Activated T-cell treated with anti-CD3 and anti-CD28 coated beads, Interleukin-2, amount 50 U/mL, for 48 hours (primary cell): ENCODE results near the gene NIP7.
"Not testable (repeated sequence)": the region's sequence is repeated elsewhere in the genome, so short reads cannot be mapped to it uniquely, and the experiment has no call there.

Experiments
- DNase-seq, 2 experiments: peaks; one replicate each; pipeline ENCODE4 v3.0.0-alpha.2; 2020

Gene NIP7

GRCh38 chr16:69346683-69347082 lies 7.1 kb downstream of the NIP7 start:
- no peak for DNase-seq

- DNase-seq = no peak
Observed at GRCh38 chr16:69348222-69348621, 8.7 kb downstream of the NIP7 start.

GRCh38 chr16:69349536-69349935 lies 10.0 kb downstream of the NIP7 start:
- no peak for DNase-seq

- DNase-seq = no peak
Observed at GRCh38 chr16:69350536-69351133, 11.1 kb downstream of the NIP7 start.

- no peak for DNase-seq
Observed at GRCh38 chr16:69351309-69352027, 11.9 kb downstream of the NIP7 start, which contains the start of gene TMED6. TSS of gene TMED6 (minus strand) at chr16:69351786. CDS start at chr16:69351753, 33 bp downstream.

GRCh38 chr16:69360070-69360469 lies 20.5 kb downstream of the NIP7 start:
- not testable (repeated sequence) for DNase-seq

GRCh38 chr16:69363281-69363717 lies 23.7 kb downstream of the NIP7 start:
- no peak for DNase-seq

GRCh38 chr16:69364088-69364487 lies 24.5 kb downstream of the NIP7 start:
- DNase-seq = no peak

GRCh38 chr16:69365901-69366300 lies 26.3 kb downstream of the NIP7 start:
- DNase-seq = no peak

GRCh38 chr16:69366431-69366830 lies 26.9 kb downstream of the NIP7 start:
- DNase-seq = peak; percentile 30 to 42

GRCh38 chr16:69367980-69368379 lies 28.4 kb downstream of the NIP7 start:
- no peak for DNase-seq

GRCh38 chr16:69368866-69369265 lies 29.3 kb downstream of the NIP7 start:
- no peak for DNase-seq

- no peak for DNase-seq
Observed at GRCh38 chr16:69371564-69371963, 32.0 kb downstream of the NIP7 start.

GRCh38 chr16:69373019-69373418 lies 33.4 kb downstream of the NIP7 start:
- no peak for DNase-seq

GRCh38 chr16:69376393-69377059 lies 37.0 kb downstream of the NIP7 start:
- no peak for DNase-seq

GRCh38 chr16:69378036-69378435 lies 38.5 kb downstream of the NIP7 start:
- DNase-seq = no peak

GRCh38 chr16:69378760-69379159 lies 39.2 kb downstream of the NIP7 start:
- DNase-seq = no peak

GRCh38 chr16:69381231-69381630 lies 41.7 kb downstream of the NIP7 start:
- DNase-seq = no peak

GRCh38 chr16:69382421-69382820 lies 42.8 kb downstream of the NIP7 start:
- DNase-seq = no peak

GRCh38 chr16:69384974-69385373 lies 45.4 kb downstream of the NIP7 start:
- no peak for DNase-seq

GRCh38 chr16:69386596-69386995 lies 47.0 kb downstream of the NIP7 start:
- DNase-seq = no peak
